NCI-H524 (cell line): Measurements from ENCODE around the gene MPO.
A peak's percentile ranks its signal among the peaks of the same experiment; 100 is the strongest.

Source experiments
- DNase-seq, 2 experiments: peaks; one replicate each; lab custom pipeline; 2025; lab: John Stamatoyannopoulos, UW

MPO gene

DNA sequence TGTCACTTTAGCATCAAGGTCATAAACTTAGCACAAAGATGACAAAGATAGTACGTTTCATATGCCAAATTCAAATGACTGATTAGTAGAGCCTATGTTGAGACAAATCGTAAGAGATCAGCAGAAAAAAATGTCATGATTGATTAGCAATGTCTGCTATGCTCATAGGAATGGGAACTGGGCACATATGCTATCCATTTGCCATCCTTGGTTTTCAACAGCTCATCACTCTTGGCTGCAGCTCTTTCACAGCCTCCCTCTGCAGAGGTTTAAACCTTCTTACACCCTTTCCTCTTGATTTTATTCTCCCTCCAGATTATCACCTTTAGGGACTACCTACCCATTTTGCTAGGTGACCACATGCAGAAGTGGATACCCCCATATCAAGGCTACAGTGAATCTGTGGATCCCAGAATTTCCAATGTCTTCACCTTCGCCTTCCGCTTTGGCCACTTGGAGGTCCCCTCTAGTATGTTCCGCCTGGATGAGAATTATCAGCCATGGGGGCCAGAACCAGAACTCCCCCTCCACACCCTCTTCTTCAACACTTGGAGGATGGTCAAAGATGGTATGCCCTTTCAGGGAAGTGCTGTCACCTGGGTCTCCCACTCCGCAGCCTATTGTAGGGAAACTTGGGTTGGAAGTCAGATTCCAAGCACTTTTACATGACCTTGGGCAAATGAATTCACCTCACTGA is 16.2 kb downstream of the MPO start:
- DNase-seq, result no peak

DNA sequence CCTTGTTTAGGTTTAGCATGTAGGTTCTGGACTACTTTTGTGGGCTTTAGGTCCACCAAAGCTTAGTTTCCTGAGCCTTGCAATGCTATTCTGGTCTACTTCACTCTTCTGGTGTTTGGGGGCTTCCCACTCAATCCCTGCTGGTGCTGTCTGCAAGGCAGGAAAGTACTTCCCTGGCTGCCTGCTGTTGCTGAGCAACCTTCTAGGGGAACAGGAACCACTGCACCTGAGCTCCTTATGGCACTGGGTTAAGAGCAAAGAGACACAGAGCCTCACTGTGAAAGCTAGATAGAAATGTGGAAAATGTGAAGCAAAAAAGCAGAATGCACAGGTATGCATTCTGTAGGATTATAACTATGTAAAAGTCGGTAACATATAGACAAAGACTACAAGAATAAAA is 17.0 kb downstream of the MPO start:
- DNase-seq, result peak in 1 of 2 experiments; percentile 11

DNA sequence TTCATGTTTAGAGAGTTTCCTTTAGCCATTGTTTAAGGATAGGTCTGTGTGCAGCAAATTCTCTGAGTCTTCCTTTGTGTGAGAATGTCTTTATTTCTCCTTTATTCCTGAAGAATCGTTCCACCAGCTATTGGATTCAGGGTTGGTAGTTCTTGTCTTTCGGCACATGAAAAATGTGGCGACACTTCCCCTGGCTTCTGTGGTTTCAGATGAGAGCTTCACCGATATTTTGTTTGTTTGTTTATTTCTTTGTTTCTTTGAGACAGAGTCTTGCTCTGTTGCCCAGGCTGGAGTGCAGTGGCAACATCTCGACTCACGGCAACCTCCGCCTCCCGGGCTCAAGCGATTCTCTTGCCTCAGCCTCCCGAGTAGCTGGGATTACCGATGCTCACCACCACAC is 18.6 kb downstream of the MPO start:
- no peak for DNase-seq

DNA sequence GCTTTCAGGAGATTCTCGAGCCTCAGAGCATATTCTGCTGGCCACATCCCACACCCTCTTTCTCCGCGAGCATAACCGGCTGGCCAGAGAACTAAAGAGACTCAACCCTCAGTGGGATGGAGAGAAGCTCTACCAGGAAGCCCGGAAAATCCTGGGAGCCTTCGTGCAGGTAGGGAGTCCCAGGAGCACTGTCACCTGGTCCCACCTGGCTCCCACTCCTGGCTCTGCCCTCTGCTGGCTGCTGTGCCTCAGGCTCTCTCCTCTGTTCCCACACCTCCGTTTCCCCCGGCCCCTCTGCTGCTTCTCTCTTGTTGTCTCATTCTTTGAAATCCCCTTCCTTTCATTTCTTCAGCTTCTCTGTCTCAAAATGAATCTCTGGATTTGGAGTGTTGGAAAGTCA is 25.9 kb downstream of the MPO start:
- no peak for DNase-seq

DNA sequence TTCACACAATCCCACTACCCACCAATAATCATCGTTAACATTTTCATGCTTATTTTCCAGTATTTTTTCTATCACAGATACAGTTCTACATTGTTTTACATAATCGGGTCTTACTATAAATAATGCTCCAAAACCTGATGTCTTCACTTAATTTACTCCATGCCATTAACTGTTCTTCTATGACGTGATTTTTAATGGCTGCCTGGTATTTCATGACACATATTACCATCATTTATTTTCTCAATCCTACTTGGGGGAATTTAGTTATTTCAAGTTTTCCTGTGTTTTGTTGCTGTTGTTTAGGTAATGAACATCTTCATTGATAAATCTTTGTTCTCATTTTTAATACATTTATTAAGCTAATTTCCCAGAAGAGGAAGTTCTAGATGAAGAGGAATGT is 27.7 kb downstream of the MPO start:
- no peak for DNase-seq

DNA sequence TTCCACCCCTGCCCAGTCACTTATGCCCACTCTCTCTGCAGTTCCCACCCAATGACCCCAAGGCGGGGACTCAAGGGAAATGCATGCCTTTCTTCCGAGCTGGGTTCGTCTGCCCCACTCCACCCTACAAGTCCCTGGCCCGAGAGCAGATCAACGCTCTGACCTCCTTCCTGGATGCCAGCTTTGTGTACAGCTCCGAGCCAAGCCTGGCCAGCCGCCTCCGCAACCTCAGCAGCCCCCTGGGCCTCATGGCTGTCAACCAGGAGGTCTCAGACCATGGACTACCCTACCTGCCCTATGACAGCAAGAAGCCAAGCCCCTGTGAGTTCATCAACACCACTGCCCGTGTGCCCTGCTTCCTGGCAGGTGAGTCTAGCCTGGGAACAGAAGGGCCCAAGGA is 28.6 kb downstream of the MPO start:
- DNase-seq, result no peak

DNA sequence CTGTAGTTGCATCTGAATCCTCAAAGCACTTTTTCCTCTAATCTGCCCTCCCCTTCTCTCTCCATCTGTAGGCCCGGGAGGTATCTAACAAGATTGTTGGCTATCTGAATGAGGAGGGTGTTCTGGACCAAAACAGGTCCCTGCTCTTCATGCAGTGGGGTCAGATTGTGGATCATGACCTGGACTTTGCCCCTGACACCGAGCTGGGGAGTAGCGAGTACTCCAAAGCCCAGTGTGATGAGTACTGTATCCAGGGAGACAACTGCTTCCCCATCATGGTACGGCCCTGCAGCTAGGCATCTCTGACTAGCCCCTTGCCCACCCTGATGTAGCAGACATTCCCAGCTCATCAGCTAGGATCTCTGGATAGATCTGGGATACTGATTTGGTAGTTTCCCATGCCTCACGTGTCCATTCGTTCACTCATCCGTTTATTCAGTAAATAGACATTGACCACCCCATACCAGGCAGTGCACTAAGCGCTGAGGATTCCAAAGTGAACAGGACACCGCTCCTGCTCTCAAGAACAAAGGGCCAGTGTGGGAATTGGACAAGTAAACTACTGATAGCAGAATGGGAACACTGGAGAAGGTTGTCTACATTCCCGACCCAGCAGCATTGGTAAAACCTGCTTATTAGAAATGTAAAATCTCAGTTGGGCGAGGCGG is 30.3 kb downstream of the MPO start:
- no peak for DNase-seq

DNA sequence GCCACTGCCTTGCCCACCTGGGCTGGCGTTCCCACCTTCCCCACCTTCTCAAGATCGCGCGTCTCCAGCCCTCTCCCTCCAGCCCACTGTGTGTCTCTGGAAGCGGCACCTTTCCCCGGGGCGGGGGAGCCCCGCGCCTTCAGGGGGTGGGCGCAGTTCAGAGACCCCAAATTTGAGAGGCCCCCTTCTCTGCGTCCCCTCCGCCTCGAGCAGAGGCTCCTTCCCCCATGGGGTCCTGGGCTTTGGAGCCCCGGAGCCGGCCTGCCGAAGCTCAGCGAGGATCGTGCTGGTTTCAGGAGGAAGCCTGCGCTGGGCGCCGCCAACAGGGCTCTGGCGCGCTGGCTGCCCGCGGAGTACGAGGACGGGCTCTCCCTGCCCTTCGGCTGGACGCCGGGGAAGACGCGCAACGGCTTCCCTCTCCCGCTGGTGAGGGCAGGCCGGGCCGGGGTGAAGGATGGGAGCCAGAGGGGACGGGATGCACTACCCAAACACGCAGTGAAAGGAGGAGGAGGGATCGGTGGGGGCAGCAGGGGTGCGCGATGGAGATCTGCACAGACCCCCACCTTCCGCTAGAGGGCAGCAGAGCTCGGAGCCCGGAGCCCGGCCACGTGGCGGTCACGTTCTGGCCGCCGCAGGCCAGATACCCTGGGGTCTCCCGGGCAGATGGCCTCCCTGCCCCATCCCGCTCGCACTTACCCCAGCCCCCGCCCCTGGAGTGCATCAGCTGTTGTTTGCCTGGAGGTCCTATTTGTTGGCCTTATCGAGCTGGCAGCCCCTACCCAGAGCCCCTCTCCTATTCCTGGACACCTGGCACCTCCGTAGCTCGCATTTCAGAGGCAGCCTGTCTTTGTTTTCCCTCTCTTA is 31.2 kb downstream of the MPO start:
- DNase-seq, result peak; percentile 92 to 95

DNA sequence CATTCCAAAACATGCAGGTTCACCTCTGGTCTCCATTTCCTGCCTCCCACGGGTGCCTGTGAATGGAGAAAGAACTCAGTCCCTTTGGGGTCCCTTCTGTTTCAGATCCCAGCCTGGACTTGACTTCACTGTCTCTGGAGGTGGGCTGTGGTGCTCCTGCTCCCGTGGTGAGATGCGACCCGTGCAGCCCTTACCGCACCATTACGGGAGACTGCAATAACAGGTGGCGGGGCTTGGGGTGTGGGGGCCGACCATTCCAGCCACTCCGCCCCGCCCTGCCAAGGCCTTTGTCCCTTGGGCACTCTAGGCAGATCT is 31.8 kb downstream of the MPO start:
- DNase-seq, result peak in 1 of 2 experiments; percentile 49

DNA sequence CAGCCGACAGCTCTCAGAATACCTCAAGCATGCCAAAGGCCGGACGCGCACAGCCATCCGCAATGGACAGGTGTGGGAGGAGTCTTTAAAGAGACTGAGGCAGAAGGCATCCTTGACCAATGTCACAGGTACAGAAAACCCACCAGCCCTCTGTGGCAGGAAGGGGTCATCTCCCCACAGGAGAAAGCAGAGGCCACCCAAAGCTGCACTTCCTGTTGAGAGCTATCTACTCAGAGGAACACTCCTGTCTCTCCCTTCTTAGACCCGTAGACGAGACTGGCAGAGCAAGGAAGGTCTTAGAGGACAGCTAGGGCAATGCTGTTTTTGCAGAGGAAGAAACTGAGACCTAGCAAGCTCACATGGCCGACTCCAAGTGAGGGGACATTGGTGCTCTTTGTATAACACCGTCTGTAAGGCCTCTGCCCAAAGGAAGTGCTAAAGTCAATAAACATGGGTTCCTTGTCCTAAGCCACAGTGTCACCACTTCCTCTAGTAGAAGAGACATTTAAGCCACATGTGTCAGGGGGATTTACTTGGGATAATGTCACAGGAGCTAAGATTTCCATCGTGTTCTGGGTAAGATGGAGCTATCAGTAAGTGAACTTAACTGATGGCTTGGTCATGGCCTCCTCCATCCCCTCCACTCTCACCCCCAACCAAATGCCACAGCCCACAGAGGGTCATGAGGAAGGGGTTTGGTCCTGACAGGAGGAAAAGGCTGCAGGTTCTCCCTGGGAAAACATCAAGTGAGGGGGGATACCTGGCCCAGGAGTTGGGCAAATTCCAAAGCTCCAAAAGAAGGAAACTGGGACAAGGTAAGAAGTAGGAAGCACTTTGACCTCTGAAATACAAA is 33.0 kb downstream of the MPO start:
- DNase-seq, result no peak

DNA sequence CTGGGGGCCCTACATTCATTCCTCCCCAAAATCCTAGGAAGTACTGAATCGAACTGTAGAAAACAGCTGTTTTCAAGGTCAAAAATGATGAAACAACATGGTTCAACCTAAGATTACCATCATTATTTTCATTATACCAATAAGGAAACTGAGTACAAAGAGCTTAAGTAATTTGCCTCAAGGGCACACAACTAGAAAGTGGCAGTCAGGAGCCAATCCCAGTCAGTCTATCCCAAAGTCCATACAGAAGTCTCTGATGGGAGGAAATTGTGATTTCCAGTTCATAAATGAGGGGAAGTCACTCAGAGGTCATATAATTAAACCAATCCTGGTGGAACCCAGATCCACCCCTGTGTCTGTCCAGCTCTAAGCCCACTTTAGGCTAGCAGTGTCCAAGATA is 34.0 kb downstream of the MPO start:
- DNase-seq, result no peak

DNA sequence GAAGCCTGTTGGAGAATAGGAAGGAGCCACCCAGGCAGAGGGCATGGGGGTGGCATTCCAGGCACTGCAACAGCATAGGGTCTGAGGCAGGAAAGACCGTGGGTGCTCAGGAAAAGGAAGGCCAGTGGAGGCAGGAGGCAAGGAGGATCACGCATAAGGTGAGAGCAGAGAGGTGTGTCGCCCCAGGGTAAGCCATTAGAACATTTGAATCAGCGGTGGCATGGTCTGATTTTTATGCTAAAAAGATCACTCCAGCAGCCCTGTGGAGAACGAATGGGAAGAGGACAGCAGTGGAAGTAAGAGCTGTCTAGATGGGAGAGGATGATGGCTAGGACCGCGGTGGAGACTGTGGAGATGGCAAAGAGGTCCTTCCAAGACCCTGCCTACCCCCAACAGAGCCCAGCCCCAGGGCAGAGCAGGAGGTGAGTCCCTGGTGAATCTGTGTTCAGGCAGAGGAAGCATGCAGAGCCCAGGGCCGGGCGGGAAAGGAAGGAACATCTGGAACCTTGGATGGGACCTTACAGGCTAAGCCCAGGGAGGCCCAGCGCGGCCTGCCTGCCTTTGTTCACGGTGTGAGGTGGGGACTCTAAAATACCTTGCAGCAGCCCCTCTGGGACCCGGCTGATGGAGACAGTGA is 34.5 kb downstream of the MPO start:
- no peak for DNase-seq

DNA sequence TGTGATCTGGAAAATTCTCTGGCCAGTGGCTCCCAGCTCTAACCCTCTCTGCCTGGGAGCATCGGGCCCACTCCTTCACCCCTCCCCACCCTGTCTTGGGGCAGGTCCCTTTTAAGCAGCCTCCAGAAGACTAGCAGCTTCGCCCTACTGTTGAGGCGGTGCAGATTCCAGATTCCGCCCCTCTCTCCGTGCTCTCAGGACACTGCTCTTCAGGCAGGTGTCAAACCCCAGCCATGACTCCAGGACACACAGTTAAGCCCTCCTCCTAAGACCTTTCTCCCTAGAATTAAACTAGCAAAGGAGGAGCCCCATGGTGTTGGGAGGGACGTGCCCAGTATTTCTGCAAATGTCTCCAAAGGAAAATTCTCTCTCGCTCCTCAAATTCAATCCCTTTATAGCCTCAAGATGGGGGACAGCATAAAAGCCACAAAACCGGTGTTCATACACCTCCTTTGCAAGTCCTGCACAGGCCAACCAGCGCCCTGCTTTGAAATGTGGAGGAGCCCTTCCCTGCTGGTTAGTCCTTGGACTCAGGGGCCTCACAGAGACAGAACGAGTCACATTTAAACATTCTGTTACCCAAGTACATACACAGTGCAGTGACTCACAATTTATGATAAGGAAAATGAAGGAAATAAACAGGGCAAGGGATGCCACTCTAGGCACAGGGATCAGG is 35.2 kb downstream of the MPO start:
- DNase-seq, result no peak

DNA sequence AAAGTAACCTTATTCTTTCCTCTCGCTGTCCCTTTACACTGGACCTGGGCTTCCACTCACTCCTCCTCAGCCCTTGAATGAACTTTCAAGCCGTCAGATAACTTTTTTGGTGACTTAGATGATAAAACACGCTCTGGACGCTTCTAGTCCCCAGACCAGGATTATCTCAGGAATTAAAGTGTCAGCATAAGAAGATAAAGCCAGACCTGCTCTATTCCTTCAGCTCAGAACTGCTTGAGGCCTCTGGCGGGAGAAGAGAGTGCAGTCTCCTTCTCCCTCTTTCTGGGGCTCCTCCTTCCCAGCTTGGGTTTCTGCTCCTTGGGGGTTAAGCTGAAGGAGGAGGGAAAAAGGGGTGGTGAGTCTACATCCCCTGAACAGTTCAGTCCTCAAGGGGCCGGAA is 35.8 kb downstream of the MPO start:
- no peak for DNase-seq

DNA sequence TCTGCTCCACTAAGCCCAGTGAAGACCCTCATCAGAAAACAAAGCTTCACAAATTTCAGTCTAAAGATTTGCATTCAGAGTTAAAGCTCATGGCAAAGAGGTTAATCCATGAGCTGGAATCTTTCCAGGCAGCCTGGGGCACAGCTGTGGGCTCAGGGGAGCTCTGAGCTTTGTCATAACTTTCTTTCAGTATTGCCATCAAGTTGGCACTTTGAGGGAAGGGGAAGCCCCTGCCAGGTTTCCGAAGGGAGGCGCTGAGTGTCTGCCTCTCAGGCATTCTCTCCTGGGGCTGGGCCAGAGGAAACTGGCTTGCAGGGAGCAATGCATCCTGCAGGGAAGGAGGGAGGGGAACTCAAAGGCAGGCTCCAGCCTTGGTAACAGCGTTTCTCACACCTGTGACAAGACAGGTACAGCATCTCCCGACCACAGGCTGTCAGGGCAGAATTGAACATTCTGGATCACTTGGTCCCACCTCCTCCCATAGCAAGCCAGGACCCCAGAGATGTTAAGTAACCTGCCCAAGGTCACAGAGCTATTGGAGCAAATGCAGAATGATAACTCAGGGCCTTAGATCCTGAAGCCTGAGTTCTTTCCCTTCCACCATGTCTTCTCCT is 38.5 kb downstream of the MPO start:
- peak; percentile 25 to 67 for DNase-seq

DNA sequence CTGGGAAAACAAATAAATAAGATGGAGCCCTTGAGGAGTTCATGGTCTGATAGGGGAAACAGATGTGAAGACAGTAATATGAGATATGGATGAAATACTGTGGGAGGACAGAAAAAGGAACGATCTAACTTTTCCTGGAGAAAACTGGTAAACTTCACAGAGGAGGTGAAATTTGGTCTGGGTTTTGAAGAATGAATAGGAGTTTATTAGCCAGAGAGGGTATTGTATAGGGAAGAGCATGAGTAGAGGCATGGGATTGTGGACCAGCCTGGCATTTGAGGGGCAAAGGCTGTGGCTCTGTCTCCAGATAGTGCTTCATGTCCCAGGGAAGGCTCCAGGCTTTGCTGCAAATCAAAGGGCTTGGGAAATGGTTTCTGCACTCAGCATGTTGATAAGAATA is 40.7 kb downstream of the MPO start:
- no peak for DNase-seq

DNA sequence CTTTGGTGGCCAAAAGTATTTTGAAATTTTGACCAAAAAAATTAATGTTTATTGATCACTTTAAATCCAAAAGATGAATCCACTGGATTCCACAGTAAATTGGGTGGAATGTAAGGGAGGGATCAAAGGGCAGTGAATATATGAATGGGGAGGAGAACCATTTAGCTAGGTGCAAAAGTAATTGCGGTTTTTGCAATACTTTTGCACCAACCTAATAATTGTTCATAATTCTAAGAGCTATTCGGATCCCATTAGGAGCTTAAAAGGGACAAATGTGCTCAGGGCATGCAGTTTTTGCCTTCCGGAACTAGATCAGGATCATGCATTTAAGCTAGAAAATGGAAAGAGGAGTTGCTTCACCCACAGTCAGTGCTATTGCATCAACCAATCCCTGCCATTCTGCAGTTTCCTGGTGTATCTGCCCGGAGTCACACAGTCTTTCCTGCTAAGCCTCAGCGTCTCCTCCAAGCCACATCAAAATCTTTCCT is 42.5 kb downstream of the MPO start, which contains the start of gene LPO:
Gene LPO, plus strand, starts transcription at position 438 of the 488 bp plus-strand sequence. CDS start 4,396 bp downstream, outside the sequence.
- DNase-seq, result no peak

DNA sequence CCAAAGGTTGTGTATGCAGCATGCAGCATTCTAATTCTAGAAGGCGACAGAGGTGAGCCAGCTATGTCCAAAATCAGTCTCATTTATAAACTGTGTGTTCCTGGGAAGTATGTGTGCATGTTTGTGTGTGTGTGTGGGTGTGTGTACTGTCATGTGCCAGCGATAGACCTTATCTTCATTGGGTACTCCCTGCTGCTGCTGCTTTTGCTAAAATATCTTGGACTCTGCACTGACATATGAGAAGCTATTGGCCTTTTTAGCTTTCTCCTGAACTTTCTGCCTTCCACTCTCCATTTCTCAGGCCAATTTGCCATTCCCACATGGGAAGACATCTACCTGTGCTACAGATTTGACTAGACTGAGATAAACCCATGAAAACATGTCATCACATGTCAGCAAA is 44.3 kb downstream of the MPO start:
- no peak for DNase-seq

DNA sequence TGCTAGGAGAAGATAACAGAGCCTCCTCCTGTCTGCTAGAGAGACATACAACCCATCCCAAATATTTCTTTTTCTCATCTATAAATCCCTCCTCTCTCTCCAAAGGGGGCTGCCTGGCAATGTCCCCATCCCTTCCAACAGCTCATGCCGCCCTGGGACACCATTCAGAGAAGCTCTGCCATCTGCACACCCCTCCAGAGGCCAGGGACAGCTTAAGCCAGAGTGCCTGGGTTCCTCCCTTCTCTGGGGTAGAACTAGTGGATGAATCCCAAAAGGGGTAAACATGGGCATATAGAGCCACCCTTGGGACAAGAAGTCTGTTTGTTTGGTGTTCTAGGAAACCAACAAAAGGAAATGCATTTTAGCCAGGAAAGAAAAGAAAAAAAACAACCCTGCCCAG is 44.9 kb downstream of the MPO start:
- no peak for DNase-seq

DNA sequence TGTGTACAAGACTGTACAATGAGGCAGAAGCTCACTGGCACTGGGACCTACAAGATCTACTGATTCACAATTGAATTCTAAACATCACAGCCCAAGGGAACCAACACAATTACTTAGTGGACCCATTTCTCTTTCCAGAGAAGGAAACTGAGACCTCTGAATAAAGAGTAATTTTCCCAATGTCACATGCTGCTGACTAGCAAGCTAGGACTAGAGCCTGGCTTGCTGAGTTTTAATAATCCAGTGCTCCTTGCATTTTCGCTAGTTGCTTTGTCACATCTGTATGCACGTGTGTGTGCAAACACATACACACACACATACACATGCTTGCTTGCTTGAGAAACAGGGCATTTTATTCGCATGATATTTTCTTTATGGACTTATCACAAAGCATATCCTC is 46.2 kb downstream of the MPO start:
- DNase-seq, result no peak
